Measurements from ENCODE around the gene PIGR. TPM values are rescaled to one million over a fixed set of nuclear protein-coding genes. Genes with fewer than 3 reads are reported as not detected.

The PIGR gene
- total and polyA plus RNA-seq, 2 of the 4 experiments (the other 2 are of a cell fraction), result not detected

- no peak overlapping the region for H3K56ac ChIP-seq (ENCODE audit: extremely low read depth, insufficient read depth, low read length)
- H3K79me1 ChIP-seq (ENCODE audit: low read depth in 1 of 2, low read length in 2 of 2), result no peaks in the 10 kb centered on the region
- H2AK5ac ChIP-seq (ENCODE audit: low read depth, low read length), result no peak overlapping the region
- no peaks in the 10 kb centered on the region for H3K36me3 ChIP-seq (ENCODE audit: control insufficient read depth, insufficient read depth, low read length)
- H3K9me3 ChIP-seq (ENCODE audit: control insufficient read depth, insufficient read depth, low read length), result no peaks in the 10 kb centered on the region
- CTCF ChIA-PET, result no interaction called here
- no peak overlapping the region for H3K27ac ChIP-seq (ENCODE audit: insufficient read depth, low read length)
- H3K4me3 ChIP-seq (ENCODE audit: insufficient read depth, low read depth, low read length), result no peak overlapping the region
- ATAC-seq (ENCODE audit: low read depth) (no peak), DNase-seq (no peak)
- no peak overlapping the region for H3K4me2 ChIP-seq (ENCODE audit: low read depth, low read length)
- no peaks in the 10 kb centered on the region for H3K4me1 ChIP-seq (ENCODE audit: control insufficient read depth, insufficient read depth, low read length)
- H2AK9ac ChIP-seq (replicated peaks; ENCODE audit: low read depth, low read length, poor library complexity), result no peak overlapping the region
- no peaks in the 10 kb centered on the region; the same call in 1 of the 2 replicates for H3K9me1 ChIP-seq (ENCODE audit: insufficient read depth, low read length)
- POLR2A ChIA-PET (ENCODE audit: unreplicated experiment), result no interaction called here
- H2AFZ ChIP-seq (replicated peaks; ENCODE audit: low read length, poor library complexity), result no peak overlapping the region
- no TSS peak for BruUV-seq (replicated peaks)
- no peak overlapping the region for H3K9ac ChIP-seq (ENCODE audit: low read depth, low read length)
- H2BK120ac ChIP-seq (ENCODE audit: low read depth, low read length), result no peak overlapping the region
- dilution Hi-C loops (cut with HindIII; ENCODE audit: low sequenced_read_pairs, unreplicated experiment) (no loop called here), in situ Hi-C loops (cut with MboI; ENCODE audit: low sequenced_read_pairs) (no loop called here), intact Hi-C loops (cut with micrococcal nuclease) (no loop called here)
- no peak overlapping the region for H3K23ac ChIP-seq (ENCODE audit: low read depth, low read length)
- no peak overlapping the region for H4K8ac ChIP-seq (ENCODE audit: low read depth in 2 of 2, low read length in 2 of 2)
- no peak overlapping the region for H2BK5ac ChIP-seq (ENCODE audit: low read depth, low read length, poor library complexity, severe bottlenecking)
- no peaks in the 10 kb centered on the region for H4K20me1 ChIP-seq (ENCODE audit: insufficient read depth, low read length)
- WGBS, 2 experiments (ENCODE audit: extremely low coverage in 2 of 2, insufficient read length in 1 of 2), result no CpG with 5 or more reads among the region's 1 CpG
- no peak overlapping the region for H4K91ac ChIP-seq (ENCODE audit: insufficient read depth, low read depth, low read length)
- H3K27me3 ChIP-seq (ENCODE audit: control insufficient read depth, insufficient read depth, low read length), result peaks cover 25% of the 10 kb centered on the region
- H3K4ac ChIP-seq (ENCODE audit: low read depth, low read length), result no peak overlapping the region
- H4K5ac ChIP-seq (ENCODE audit: low read depth, low read length), result no peak overlapping the region
- H2BK15ac ChIP-seq (ENCODE audit: low read depth, low read length), result no peak overlapping the region
- no peak overlapping the region for H3K14ac ChIP-seq (replicated peaks; ENCODE audit: low read depth, low read length)
- no peak for TF ChIP-seq CHD1 (IDR thresholded peaks at IDR 0.05; ENCODE audit: low read depth, low read length)
- no peak for TF ChIP-seq FOS (IDR thresholded peaks at IDR 0.05; ENCODE audit: low read depth, low read length)
- TF ChIP-seq NFE2L2 (IDR thresholded peaks at IDR 0.05; ENCODE audit: low read depth, low read length), result no peak
- TF ChIP-seq ELK1 (IDR thresholded peaks at IDR 0.05; ENCODE audit: borderline replicate concordance, low read depth, low read length), result no peak
- no peak for TF ChIP-seq MAFK (IDR thresholded peaks at IDR 0.05; ENCODE audit: low read depth, low read length)
- no peak for TF ChIP-seq POLR2A (IDR thresholded peaks at IDR 0.05; ENCODE audit: low read depth, low read length)
- TF ChIP-seq RFX5 (IDR thresholded peaks at IDR 0.05; ENCODE audit: low read depth, low read length), result no peak
- TF ChIP-seq RCOR1 (IDR thresholded peaks at IDR 0.05; ENCODE audit: insufficient replicate concordance, low read length), result no peak
- no peak for TF ChIP-seq MXI1 (IDR thresholded peaks at IDR 0.05; ENCODE audit: borderline replicate concordance, low read depth, low read length)
- no peak for TF ChIP-seq USF2 (IDR thresholded peaks at IDR 0.05; ENCODE audit: low read depth, low read length)
- TF ChIP-seq RAD21 (IDR thresholded peaks at IDR 0.05; ENCODE audit: low read length), result no peak
- H3K18ac ChIP-seq (ENCODE audit: low read depth, low read length), result no peak overlapping the region
- no peak overlapping the region for H2BK20ac ChIP-seq (ENCODE audit: low read depth, low read length)
Observed at GRCh38 chr1:206963740-206964139, 17.5 kb upstream of the PIGR start.

All from IMR-90 (cell line).